Osteocyte (in vitro differentiated cells): ENCODE measurements around the gene CDK13. TPM values are rescaled to one million over a fixed set of nuclear protein-coding genes. Genes with fewer than 3 reads are reported as not detected.

Source experiments
- DNase-seq: peaks from one replicate; pipeline ENCODE4 v3.0.0; 2021; ENCODE audit warnings: mixed read lengths; ENCODE audit not compliant: unreplicated experiment; ENCODE audit errors: extremely low spot score
- H3K27ac Mint-ChIP-seq: one replicate; pipeline ENCODE4 v1.8.0; 2021; ENCODE audit warnings: mild to moderate bottlenecking, mixed read lengths; ENCODE audit not compliant: unreplicated experiment
- H3K27me3 Mint-ChIP-seq: one replicate; pipeline ENCODE4 v1.8.0; 2021; ENCODE audit warnings: mixed read lengths; ENCODE audit not compliant: unreplicated experiment
- H3K36me3 Mint-ChIP-seq: one replicate; pipeline ENCODE4 v1.8.0; 2021; ENCODE audit warnings: mixed read lengths; ENCODE audit not compliant: unreplicated experiment
- H3K4me1 Mint-ChIP-seq: one replicate; pipeline ENCODE4 v1.8.0; 2021; ENCODE audit warnings: mixed read lengths; ENCODE audit not compliant: unreplicated experiment
- H3K4me3 Mint-ChIP-seq: one replicate; pipeline ENCODE4 v1.8.0; 2021; ENCODE audit warnings: mild to moderate bottlenecking, moderate library complexity, mixed read lengths; ENCODE audit not compliant: unreplicated experiment
- H3K9me3 Mint-ChIP-seq: one replicate; pipeline ENCODE4 v1.8.0; 2021; ENCODE audit warnings: mixed read lengths; ENCODE audit not compliant: unreplicated experiment
- total RNA-seq: library from RNA; stranded (reverse); gene quantifications from 2 replicates; pipeline ENCODE4 v1.2.1, GENCODE V29; 2021
- TF ChIP-seq, protein P1 (sequence below): fragments of 200-600 bp; sonication (generic); IDR thresholded peaks from 2 replicates; pipeline ENCODE4 v1.5.0; 2021; ENCODE audit warnings: antibody characterized with exemption, mild to moderate bottlenecking, moderate library complexity

The CDK13 gene
- total RNA-seq, 1 donor from 2014 or later, result 60.6 TPM

DNA sequence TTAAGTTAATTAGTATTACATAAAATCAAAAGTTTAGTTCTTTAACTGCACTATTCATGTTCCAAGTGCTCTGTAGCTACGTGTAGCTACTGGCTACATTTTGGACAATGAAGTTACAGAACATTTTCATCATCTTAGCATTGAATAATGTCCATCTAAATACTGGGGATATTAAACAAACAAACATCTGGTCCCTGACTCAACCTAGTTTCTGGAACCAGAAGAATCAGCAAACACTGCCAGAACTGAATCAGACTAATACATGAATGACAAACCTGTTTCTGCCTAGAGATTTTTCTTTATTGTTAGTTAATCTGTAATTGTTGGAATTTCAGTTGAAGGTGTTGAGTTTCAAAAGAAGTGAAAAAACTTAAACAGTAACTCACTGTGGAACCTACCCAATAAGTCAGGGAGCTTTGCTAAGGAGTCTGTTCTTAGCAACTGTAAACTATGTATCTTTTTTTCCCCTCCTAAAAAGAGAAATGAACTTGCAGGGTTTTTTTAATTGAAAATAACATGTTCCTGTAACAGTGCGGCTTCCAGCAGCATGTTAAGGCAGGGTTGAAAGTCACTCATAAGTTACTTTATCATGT lies 58.3 kb downstream of the CDK13 start:
- H3K27ac Mint-ChIP-seq, result peak overlapping the region; percentile 50
- TF ChIP-seq, protein P1, sequence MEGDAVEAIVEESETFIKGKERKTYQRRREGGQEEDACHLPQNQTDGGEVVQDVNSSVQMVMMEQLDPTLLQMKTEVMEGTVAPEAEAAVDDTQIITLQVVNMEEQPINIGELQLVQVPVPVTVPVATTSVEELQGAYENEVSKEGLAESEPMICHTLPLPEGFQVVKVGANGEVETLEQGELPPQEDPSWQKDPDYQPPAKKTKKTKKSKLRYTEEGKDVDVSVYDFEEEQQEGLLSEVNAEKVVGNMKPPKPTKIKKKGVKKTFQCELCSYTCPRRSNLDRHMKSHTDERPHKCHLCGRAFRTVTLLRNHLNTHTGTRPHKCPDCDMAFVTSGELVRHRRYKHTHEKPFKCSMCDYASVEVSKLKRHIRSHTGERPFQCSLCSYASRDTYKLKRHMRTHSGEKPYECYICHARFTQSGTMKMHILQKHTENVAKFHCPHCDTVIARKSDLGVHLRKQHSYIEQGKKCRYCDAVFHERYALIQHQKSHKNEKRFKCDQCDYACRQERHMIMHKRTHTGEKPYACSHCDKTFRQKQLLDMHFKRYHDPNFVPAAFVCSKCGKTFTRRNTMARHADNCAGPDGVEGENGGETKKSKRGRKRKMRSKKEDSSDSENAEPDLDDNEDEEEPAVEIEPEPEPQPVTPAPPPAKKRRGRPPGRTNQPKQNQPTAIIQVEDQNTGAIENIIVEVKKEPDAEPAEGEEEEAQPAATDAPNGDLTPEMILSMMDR, result no peak
- DNase-seq, result no peak
- no peaks in the 10 kb centered on the region for H3K27me3 Mint-ChIP-seq
- H3K36me3 Mint-ChIP-seq, result peaks cover 25% of the 10 kb centered on the region
- no peak overlapping the region for H3K4me3 Mint-ChIP-seq
- peaks cover 15% of the 10 kb centered on the region for H3K4me1 Mint-ChIP-seq
- no peaks in the 10 kb centered on the region for H3K9me3 Mint-ChIP-seq

GRCh38 chr7:40009301-40009700 lies 59.2 kb downstream of the CDK13 start:
- H3K4me1 Mint-ChIP-seq, result peaks cover 15% of the 10 kb centered on the region
- no peak overlapping the region for H3K27ac Mint-ChIP-seq
- H3K9me3 Mint-ChIP-seq, result no peaks in the 10 kb centered on the region
- peaks cover 23% of the 10 kb centered on the region for H3K36me3 Mint-ChIP-seq
- TF ChIP-seq, protein P1, result no peak
- no peak overlapping the region for H3K4me3 Mint-ChIP-seq
- no peak for DNase-seq
- H3K27me3 Mint-ChIP-seq, result no peaks in the 10 kb centered on the region

DNA sequence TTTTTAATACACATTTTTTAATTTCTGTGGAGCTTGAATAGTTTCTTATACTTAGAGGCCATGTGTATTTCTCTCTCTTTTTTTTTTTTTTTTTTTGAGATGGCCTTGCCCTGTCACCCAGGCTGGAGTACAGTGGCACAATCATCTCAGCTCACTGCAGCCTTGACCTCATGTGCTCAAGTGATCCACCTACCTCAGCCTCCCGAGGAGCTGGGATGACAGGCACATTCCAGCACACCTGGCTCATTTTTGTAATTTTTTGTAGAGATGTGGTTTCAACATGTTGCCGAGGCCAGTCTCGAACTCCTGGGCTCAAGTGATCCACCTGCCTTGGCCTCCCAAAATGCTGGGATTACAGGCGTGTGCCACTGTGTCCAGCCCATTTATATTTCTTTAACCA lies 64.3 kb downstream of the CDK13 start:
- Mint-ChIP-seq H3K9me3 (no peaks in the 10 kb centered on the region), H3K4me1 (peaks cover 12% of the 10 kb centered on the region), H3K4me3 (no peak overlapping the region), H3K27ac (no peak overlapping the region), H3K36me3 (peaks cover 28% of the 10 kb centered on the region), H3K27me3 (no peaks in the 10 kb centered on the region)
- TF ChIP-seq, protein P1, result no peak
- DNase-seq, result no peak

- Mint-ChIP-seq H3K27me3 (no peaks in the 10 kb centered on the region), H3K27ac (peak overlapping the region; percentile 1), H3K36me3 (peaks cover 22% of the 10 kb centered on the region), H3K4me1 (peaks cover 12% of the 10 kb centered on the region), H3K4me3 (no peak overlapping the region), H3K9me3 (no peaks in the 10 kb centered on the region)
- TF ChIP-seq, protein P1, result no peak
- no peak for DNase-seq
Measured at GRCh38 chr7:40015790-40016296, 65.8 kb downstream of the CDK13 start.

DNA sequence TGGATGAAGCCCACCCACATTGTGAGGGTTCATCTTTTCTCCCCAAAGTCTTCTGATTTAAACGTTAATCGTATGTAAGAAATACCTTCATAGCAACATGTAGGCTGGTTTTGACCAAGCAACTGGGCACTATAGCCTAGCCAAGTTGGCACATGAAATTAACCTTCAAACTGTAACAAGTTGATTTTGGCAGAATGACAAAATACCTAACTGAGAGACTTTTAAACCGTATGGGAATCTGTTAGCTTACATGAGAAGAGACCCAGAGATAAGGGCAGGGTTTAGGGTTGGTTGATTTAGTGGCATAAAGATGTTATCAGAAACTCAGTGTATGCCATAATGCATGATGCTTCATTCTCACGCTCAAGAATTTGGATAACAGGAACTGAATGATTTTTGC lies 69.5 kb downstream of the CDK13 start:
- TF ChIP-seq, protein P1, result no peak
- Mint-ChIP-seq H3K4me1 (peaks cover 12% of the 10 kb centered on the region), H3K27me3 (no peaks in the 10 kb centered on the region), H3K4me3 (no peak overlapping the region), H3K9me3 (no peaks in the 10 kb centered on the region), H3K27ac (no peak overlapping the region), H3K36me3 (peaks cover 23% of the 10 kb centered on the region)
- DNase-seq, result no peak
